HG03457 (cell line): ENCODE data around the gene GALR3.

Source experiments
- ATAC-seq: cut with Tn5 transposase; IDR thresholded peaks from one replicate; pipeline ENCODE4 v1.9.1; 2021; ENCODE audit warnings: moderate number of reproducible peaks; ENCODE audit not compliant: unreplicated experiment

GALR3 gene

GRCh38 chr22:37862570-37863325, 39.6 kb downstream of the GALR3 start:
- ATAC-seq = no peak

- ATAC-seq = no peak
Measured at GRCh38 chr22:37865510-37865909, 42.3 kb downstream of the GALR3 start.

- ATAC-seq = no peak
Measured at GRCh38 chr22:37870273-37870672, 47.1 kb downstream of the GALR3 start.
